ENCODE results near the gene SFT2D1. TPM values are rescaled to one million over a fixed set of nuclear protein-coding genes. Genes with fewer than 3 reads are reported as not detected.
A peak's percentile ranks its signal among the peaks of the same experiment; 100 is the strongest.

The SFT2D1 gene
- total RNA-seq, 2 donors from 2014 or later: 65.0 to 73.3 TPM

DNA sequence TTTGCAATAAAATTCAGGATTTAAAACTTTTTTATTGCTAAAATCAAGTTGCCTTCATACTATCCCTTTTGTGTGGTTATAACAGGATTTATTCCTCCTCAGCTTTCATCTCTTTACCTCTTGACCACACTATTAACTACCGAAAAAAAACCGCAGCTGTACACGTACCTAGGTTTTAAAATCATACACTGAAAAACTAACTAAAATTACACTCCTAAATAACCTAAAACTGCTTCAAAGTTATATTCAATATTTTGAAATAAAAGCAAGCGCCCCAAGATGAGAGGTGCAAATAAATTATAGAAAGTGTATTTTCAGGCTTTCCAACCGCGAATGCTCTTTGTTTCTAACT lies 39.0 kb upstream of the SFT2D1 start:
- intact Hi-C loops (cut with DNase I): no loop called here
- Histone ChIP-seq H3K4me1 (peaks cover 3% of the 10 kb centered on the region), H3K36me3 (no peaks in the 10 kb centered on the region), H3K9ac (ENCODE audit: low read depth in 2 of 2, low read length in 2 of 2) (peak overlapping the region; percentile 30 to 98), H3K4me3 (peak overlapping the region; percentile 95), H3K27me3 (no peaks in the 10 kb centered on the region), H3K27ac (peak overlapping the region; percentile 98), H3K9me3 (no peaks in the 10 kb centered on the region)
- TF ChIP-seq, protein P1, sequence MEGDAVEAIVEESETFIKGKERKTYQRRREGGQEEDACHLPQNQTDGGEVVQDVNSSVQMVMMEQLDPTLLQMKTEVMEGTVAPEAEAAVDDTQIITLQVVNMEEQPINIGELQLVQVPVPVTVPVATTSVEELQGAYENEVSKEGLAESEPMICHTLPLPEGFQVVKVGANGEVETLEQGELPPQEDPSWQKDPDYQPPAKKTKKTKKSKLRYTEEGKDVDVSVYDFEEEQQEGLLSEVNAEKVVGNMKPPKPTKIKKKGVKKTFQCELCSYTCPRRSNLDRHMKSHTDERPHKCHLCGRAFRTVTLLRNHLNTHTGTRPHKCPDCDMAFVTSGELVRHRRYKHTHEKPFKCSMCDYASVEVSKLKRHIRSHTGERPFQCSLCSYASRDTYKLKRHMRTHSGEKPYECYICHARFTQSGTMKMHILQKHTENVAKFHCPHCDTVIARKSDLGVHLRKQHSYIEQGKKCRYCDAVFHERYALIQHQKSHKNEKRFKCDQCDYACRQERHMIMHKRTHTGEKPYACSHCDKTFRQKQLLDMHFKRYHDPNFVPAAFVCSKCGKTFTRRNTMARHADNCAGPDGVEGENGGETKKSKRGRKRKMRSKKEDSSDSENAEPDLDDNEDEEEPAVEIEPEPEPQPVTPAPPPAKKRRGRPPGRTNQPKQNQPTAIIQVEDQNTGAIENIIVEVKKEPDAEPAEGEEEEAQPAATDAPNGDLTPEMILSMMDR (IDR thresholded peaks at IDR 0.05): no peak
- DNase-seq: no peak

DNA sequence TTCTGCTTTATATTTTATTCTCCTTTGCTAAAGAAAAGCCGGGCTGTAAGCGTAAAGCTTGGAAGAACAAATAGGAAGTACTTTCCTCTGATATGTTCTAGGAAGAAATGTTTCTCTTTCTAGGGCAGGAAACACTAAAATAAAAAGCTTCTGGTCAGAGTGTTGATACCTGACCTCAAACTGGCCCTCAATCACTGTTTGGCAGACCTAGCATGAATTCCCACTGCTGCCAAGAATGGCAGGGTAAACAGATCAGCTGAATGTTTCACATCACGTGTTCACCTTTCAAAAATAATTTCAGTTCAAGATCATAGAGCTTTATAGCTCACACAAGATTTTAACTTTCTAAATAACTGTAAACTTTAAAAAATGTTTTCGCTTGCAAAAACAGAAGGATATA lies 37.5 kb upstream of the SFT2D1 start:
- TF ChIP-seq, protein P1 (IDR thresholded peaks at IDR 0.05): no peak
- no peaks in the 10 kb centered on the region for H3K9me3 ChIP-seq
- H3K27me3 ChIP-seq: no peaks in the 10 kb centered on the region
- H3K4me3 ChIP-seq: no peak overlapping the region
- no peak overlapping the region for H3K9ac ChIP-seq (ENCODE audit: low read depth in 2 of 2, low read length in 2 of 2)
- H3K4me1 ChIP-seq: peaks cover 3% of the 10 kb centered on the region
- no peak overlapping the region for H3K27ac ChIP-seq
- H3K36me3 ChIP-seq: no peaks in the 10 kb centered on the region
- no peak for DNase-seq
- intact Hi-C loops (cut with DNase I): loop anchor here (5.0 kb wide), 1 partner anchor 37 kb away; the partner anchor contains the start of gene SFT2D1

DNA sequence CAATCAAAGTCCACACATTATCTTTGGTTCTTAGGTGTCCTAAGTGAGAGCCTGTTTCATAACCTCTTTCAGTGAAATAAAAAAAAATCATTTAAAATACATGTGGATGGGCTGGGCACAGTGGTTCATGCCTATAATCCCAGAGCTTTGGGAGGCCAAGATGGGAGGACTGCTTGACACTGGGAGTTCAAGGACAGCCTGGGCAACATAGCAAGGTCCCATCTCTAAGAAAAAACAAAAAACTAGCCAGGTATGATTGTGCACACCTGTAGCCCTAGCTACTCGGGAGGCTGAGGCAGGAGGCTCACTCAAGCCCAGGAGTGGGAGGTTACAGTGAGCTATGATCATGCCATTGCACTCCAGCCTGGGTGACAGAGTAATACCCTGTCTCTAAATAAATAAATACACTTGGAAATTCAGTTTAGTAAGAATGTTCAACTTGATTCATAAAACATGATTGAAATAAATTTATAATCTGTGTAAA lies 36.8 kb upstream of the SFT2D1 start:
- Histone ChIP-seq H3K9me3 (no peaks in the 10 kb centered on the region), H3K27me3 (no peaks in the 10 kb centered on the region), H3K9ac (ENCODE audit: low read depth in 2 of 2, low read length in 2 of 2) (no peak overlapping the region), H3K27ac (no peak overlapping the region), H3K4me1 (peaks cover 2% of the 10 kb centered on the region), H3K4me3 (no peak overlapping the region), H3K36me3 (no peaks in the 10 kb centered on the region)
- TF ChIP-seq, protein P1 (IDR thresholded peaks at IDR 0.05): no peak
- intact Hi-C loops (cut with DNase I): loop anchor here (5.0 kb wide), 1 partner anchor 37 kb away; the partner anchor contains the start of gene SFT2D1
- DNase-seq: no peak

DNA sequence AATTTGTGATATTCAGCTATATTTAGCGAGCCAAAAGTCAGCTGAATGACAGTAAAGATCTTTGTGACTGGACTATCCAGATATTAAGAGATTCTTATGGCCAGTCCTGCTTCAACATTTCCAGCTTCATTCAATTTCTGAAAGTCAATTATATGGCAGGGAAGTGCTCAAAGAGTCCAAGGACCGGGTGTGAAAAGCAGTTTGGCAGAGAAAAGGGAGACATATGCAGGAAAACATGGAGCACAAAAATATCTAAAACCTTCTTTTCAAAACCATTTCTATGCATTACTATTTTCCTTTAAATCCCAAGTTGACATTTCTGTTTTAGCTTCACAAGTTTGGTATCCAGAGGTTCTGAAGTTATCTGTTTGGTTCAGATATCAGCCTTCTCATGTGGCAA lies 35.4 kb upstream of the SFT2D1 start:
- no peak overlapping the region for H3K4me3 ChIP-seq
- H3K9me3 ChIP-seq: no peaks in the 10 kb centered on the region
- H3K4me1 ChIP-seq: no peaks in the 10 kb centered on the region
- DNase-seq: no peak
- no peaks in the 10 kb centered on the region for H3K27me3 ChIP-seq
- H3K36me3 ChIP-seq: no peaks in the 10 kb centered on the region
- no peak overlapping the region for H3K27ac ChIP-seq
- intact Hi-C loops (cut with DNase I): loop anchor here (5.0 kb wide), 1 partner anchor 35 kb away; the partner anchor contains the start of gene SFT2D1
- TF ChIP-seq, protein P1 (IDR thresholded peaks at IDR 0.05): no peak
- no peak overlapping the region for H3K9ac ChIP-seq (ENCODE audit: low read depth in 2 of 2, low read length in 2 of 2)

DNA sequence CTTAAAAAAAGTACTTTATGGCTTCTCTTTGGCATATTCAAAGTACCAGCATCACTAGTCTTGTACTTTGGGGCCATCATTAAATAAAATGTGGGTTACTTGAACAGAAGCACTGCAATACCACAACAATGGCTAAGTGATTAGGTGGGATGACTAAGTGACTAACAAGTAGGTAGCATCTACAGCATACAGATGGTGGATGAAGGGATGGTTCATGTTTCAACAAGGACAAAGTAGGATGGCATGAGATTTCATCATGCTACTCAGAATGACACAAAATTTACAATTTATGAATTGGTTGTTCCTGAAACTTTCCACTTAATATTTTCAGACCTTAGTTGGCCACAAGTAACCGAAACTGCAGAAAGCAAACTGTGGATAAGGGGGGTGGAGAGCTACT lies 32.7 kb upstream of the SFT2D1 start:
- DNase-seq: no peak
- H3K36me3 ChIP-seq: no peaks in the 10 kb centered on the region
- TF ChIP-seq, protein P1 (IDR thresholded peaks at IDR 0.05): no peak
- H3K9me3 ChIP-seq: no peaks in the 10 kb centered on the region
- intact Hi-C loops (cut with DNase I): loop anchor here (5.0 kb wide), 1 partner anchor 33 kb away; the partner anchor contains the start of gene SFT2D1
- H3K4me3 ChIP-seq: no peak overlapping the region
- H3K9ac ChIP-seq (ENCODE audit: low read depth in 2 of 2, low read length in 2 of 2): no peak overlapping the region
- H3K4me1 ChIP-seq: no peaks in the 10 kb centered on the region
- H3K27ac ChIP-seq: no peak overlapping the region
- H3K27me3 ChIP-seq: no peaks in the 10 kb centered on the region

Measured in colonic mucosa (tissue), 4 donors.